GM19455 (cell line): ENCODE measurements around the gene FN1.
"Not testable (repeated sequence)": the region's sequence is repeated elsewhere in the genome, so short reads cannot be mapped to it uniquely, and the experiment has no call there.

Experiments used
- ATAC-seq: cut with Tn5 transposase; IDR thresholded peaks from one replicate; pipeline ENCODE4 v1.9.1; 2021; ENCODE audit not compliant: unreplicated experiment

The FN1 gene

DNA sequence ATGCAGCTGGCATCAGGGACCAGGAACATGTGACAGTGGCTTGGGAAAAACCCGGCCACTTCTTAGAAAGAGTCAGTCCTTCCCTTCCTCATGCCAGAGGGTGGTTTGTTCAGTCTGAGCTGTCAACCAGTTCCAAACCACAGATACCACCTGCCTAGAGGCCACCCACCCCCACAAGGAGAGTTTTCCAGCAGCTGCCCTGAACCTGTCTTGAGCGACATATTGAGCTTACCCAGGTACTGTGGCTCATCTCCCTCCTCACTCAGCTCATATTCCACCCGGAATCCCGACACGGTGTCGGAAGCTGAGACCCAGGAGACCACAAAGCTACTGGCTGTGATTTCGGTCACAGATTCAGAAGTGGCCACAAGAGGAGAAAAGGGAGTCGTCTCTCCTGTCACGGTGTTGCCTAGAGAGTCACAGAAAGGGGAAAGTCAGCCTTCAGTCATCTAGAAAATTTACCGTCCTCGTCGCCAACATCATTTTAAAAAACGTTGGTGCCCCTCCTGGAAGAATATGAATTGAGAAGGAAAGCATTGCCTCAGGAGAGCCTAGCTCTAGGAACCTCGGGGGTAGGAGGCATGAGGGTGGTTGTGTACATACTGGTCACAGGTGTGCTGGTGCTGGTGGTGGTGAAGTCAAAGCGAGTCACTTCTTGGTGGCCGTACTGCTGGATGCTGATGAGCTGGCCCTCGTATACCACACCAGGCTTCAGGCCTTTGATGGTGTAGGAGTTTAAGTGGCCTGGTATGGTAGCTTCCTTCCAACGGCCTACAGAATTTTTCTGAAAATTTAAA, 26.3 kb downstream of the FN1 start:
- no peak for ATAC-seq

DNA sequence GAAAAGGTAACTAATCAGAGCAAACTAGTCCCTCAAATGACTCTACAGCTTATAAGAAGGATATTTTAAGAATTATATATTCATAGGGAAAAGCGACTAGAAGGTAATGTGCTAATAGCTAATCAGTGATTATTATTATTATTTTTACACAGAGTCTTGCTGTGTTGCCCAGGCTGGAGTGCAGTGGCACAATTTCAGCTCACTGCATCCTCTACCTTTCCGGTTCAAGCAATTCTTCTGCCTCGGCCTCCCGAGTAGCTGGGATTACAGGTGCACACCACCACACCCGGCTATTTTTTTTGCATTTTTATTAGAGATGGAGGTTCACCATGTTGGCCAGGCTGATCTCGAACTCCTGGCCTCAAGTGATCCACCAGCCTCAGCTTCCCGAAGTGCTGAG, 27.4 kb downstream of the FN1 start:
- not testable (repeated sequence) for ATAC-seq

DNA sequence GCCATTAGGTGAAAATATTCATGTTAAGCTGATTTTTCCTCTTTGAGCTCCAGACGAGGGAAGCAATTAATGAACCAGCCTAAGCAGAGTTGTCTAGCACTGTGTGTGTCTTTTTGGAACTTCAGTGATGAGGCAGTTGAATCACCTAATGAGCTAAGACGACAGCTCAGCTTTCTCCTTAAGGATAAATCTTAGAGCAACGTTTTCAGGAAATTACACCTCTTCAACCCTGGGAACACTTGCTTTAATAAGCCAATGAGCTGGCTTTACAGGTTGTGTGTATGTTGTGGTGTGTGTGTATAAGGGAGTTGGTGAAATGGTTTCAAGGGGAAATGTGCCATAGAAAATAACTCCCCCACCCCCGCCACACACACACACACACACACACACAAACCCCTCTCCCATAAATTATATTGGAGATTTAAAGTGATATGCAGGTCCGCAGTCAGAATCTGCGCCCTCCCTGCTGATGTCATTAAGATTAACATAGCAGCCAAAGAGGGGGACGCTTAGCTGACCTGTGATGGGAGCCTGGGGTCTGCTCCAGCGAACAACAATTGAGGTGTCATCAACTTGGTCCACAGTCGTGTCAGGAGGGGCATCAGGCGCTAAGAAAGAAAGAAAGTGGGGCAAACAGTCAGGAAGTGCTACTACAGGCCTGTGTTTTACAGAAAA, 28.1 kb downstream of the FN1 start:
- ATAC-seq = no peak

DNA sequence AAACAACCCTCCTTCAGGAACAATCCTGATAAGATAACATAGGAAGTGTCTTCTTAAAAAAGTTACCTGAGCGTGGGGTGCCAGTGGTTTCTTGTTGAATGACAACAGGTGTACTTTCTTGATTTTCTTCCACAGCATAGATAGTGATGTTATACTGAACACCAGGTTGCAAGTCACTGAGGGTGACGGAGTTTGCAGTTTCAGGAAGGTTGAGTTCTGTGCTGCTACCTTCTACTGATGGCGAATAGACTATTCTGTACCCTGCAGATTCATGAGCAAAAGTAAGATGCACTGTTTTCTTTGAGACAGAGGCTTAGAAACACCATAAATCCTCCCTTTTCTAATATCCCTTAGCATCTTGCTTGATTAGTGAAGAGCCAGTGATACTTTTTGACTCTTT, 28.8 kb downstream of the FN1 start:
- no peak for ATAC-seq

DNA sequence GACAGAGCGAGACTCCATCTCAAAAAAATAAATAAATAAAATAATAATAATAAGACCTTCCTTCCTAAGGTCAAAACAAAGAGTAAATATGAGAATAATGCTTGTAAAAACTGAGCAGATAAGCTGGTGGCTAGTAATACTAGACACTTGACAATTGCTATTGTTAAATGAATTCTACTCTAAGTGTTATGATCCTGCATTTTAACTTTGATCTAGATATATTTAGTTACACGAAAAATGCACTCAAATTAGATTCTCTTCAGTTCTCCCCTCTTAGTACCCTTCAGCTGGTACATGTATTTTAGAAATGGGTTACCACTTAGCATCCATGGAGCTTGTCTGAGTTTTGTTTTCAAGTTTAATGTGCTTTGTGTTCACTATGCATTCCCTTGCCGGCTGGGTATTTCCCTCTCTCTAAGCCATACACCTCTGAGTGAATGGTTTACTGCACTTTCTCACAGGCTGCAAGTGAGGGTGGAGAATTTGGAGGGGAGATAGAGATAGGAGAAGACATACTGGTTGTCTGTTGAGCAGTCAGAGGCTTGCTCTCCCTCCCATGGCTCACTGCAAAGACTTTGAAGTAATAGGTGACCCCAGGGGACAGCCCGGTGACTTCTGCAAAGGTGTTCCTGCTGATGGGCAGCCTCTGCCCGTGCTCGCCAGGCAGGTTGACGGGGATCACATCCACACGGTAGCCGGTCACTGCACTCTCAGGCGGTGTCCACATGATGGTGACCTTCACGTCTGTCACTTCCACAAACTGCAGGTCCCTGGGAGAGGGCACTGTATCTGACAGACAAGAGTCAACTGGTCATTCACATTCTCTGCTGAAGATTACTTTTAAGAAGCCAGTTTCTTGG, 29.9 kb downstream of the FN1 start:
- ATAC-seq = no peak

DNA sequence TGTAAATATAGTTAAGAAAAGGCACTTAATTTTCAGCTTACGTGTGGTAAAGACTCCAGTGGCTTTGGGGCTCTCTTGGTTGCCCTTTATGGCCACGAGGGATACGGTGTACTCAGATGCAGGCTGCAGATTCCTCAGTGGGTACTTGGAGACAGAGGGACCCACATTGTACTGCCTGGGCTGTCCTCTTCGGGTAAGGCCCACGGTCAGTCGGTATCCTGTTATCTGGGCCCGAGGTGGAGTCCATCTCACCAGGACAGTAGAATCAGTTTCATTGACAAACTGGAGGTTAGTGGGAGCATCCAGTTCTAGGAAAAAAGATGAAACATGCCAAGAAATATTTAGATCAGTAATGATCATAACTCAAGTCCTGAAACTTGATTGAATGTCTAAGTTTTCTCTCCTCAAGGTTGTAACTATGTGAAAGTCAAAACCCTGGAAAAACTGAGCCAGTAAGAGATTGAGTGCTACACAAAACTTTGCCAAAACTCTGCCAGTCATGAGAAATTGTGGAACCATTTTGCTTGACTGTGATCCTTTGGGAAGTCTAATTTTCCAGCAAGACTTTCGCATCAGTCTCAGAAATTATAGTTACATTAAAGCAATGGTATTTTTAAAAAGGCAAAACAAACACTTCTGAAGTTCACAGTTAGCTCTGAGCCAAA, 31.4 kb downstream of the FN1 start:
- ATAC-seq = no peak

DNA sequence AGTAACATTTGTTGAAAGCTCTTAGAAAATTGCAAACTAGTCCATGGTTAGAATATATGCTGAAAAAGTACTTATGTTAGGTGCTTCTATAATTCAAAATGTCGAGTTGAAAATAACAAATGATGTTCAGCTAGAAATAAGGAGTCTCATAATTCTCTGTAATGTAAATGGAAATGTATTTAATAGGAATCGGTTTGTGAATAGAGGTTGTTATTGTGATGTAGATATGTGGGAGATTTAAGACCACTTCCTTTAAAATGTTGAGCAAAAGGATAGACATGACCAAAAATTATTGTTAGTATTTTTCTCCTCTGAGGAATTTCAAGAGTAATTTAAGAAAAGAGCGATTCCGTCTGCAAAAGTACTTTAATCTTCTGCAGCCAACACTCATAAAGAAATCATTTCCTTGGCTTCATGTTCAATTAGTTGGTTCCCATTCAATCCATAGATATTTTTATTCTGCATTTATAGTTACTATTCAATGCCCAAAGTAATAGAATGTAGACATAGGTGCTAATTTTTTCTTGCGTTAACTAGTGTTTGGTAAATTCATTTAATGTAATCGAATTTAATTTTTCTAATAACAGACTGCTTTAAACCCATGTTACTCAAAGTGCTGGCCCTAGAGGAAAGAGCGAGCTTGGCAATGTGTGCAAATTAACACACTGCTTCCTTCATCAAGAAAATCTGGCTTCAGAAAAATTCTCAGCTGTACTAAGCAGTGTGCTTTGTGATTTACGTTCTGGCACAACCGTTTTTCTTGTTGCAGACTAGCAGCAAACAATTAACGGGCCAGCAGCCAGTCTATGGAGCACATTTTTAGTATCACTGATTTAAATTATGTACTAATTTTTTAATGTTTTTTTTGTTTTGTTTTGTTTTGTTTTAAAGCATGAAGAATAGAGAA, 32.2 kb downstream of the FN1 start:
- ATAC-seq = no peak

DNA sequence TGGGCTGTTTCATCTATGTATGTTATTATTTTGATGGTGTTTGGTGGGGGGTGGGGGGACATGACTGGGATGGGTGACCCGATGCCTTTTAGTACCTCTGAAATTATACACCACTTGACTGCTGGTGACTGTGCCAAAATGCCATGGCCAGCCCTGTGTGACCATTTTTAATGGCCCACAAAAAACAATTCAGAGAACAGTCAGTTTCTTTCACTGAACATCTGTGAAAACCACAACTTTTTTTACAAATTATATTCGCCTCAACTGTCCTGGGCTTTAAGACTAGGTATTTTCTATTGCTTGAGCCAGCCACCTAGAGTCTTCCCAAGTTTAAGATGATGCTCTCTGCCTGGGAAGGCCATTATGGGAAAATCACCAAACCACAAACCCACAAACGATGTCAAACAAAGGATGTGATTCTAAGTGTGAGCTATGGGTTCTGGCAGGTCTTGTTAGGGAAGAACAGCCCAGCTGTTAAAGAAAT, 33.9 kb downstream of the FN1 start:
- ATAC-seq = no peak

DNA sequence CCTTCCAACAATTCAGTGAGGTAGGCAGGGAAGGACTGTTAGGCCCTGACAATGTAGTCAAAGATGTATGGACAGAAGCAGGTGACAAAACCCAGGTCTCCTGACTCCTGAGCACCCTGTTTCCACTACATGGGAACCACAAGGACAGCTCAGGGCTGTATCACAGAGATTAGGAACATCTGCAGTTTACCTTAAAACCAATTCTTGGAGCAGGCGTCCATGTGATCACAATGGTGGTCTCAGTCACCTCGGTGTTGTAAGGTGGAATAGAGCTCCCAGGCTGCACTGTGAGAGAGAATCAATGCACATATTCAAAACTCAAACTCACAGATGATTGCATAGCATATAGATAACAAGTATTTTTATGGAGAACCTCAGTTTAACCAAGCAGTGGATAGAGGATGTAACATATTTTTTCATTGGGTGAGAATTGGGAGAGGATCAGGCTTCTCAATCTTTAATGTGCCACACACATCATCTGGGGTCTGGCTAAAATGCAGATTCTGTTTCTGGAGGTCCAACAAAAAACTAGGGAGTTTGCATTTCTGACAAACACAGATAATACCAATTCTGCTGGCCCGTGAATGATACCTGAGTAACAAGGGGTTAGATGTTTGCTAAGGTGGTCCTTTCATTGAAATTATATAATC, 36.7 kb downstream of the FN1 start:
- ATAC-seq = no peak

DNA sequence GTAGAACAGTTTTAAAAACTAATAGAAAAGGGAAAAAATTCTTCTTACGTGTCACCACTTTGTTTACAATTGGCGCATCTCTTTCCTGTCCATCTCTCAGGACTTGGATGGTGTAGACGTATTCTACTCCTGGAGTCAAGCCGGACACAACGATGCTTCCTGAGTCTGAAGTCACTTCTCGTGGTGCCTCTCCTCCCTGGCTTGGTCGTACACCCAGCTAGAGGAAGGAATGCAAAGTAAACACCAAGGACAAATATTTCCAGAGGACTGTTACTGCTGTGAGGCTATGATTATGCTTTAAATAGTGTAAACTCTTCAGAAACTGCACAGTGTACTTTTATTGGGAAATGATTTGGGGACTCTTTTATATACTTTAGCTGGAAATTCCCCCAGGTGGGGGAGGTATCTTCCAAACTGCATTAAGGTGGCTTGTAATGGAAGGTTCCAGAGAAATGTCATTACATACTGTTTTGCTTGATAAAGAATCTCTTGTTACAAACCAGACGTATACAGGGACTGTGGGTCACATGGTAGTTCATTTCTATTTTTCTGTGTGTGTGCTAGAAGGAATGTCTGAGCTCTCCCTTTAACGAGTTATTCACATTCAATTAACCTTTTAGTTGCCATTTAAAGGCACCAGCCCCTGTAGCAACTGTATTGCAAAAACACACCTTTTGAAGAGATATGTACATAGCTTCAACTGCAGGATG, 38.1 kb downstream of the FN1 start:
- ATAC-seq = no peak

DNA sequence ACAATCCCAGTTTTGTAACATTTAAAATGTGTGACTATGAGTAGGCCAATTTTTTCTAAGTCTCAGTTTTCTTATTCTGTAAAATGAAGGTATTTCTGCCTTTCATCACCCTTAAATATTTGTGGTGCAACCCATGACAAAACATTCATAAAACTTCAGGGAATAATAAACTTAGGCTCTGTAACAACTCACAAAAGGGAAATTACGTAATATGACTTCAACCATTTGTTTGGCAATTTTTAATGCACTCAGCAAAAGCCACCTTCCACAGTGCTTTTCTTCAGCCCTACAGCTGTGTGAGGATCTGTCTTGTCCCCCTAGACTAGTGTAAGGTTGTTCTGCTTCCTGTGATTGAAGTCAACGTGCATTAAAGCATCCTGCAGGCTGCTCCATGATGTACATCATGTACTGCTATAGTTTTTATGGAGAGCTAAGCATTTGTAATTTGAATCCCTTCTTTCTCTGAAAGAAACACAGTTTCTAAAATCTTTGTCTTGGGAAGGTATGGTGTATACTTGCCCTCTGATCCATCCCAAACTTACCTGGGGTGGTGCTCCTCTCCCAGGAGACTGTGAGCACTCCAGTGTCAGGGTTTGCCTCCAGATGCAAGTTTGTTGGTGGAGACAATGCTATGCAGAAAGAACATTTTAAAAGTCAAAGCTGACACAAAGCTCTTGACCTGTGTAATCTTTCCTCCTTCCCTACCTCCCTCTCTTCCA, 39.1 kb downstream of the FN1 start:
- ATAC-seq = no peak

DNA sequence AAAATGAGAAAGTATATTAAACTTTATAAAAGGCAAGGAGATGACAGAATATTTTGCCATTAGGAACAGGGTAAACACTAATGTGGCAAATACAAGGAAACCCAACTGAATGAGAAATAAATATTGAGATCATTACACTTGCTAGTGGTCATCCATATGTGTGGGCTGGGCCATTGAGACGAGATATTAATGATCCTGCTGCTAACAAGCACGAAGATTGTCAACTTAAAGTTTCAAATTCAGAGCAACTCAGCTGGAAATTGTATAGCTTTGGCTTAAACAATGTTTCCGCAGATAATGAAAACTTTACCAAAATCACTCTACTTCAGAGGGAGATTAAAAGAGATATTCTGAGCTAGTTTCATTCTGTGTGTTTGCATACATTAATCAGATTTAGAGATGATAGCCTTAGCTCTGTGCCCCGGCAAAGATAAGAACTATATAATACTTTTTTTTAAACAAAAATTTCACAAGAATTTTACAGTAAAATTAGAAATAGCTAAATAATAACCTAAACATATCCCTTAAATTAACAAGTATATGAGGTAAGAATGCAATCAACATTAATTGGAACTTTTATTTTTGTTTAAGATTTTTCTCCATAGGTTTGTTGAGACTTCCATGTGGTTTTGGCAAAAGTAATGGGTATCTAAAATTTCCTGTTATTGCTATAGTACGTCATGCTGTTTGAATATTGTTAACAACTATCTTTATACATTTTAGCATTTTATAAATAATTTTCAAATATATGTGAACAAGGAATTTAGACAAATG, 40.0 kb downstream of the FN1 start:
- no peak for ATAC-seq

DNA sequence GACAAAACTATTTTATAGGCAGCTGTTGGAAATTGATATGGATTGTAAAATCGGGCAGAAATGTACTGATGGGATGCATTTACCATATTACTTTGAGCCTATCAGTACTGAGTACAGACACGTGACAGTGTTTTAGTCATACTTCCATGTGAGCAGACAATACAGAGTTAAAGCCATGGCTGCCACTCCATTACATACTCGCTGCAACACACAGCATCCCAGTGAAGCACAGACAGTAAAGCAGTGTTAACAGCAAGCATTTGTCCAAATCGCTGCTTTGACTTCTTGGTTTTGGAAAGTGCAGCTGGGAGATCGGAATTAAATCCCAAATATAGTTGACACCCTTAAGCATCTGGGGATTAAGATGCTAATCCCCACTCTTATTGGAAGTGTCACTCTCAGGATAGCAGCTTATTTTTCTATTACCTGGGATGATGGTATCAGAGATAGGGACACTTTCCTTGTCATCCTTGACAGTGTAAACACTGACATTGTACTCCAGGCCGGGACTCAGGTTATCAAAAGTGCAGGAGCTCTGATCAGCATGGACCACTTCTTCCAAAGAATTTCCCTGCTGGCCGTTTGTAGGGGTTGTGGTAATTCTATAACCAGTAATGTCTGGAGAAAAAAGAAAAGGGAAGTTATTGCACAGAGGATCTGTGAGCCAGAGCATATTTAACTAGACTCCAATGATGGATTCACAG, 41.6 kb downstream of the FN1 start:
- ATAC-seq = no peak

DNA sequence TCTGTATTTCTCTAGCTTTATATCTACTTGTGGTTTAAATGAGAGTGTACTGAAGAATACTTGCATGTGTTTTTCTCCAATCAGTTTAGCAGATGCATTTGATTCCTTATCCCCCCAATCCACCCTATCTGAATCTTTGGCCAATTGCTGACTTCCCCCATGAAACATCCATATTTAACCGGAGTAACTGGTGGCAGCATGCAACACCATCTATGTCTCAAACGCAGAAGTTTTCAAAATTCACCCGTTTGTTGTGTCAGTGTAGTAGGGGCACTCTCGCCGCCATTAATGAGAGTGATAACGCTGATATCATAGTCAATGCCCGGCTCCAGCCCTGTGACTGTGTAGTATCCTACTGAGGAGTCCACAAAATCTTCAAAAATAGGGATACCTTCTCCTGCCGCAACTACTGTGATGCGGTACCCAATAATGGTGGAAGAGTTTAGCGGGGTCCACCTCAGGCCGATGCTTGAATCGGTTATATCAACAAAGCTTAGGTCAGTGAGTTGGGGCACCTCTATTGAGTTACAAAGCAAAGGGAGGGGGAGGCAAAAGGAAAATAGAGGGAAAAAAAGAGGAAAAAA, 43.1 kb downstream of the FN1 start:
- ATAC-seq = no peak

DNA sequence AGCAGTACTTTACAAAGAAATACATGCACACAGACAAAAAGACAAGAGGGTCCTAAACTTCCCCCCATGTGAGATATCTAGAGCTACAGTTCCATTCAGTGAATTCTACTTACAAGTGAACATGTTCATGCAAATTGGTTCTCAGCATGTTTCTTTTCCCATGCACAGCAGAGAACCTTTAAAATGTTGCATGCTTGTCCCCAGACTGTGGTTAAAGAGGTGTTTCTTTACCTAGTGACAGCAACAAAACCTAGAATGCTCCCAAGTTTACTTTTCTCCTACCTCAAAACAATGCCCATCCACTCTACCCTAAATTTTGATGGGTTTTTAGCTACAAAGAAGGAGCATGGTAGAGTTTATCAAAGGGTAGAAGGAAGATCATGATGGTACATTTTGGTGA, 43.7 kb downstream of the FN1 start:
- no peak for ATAC-seq

DNA sequence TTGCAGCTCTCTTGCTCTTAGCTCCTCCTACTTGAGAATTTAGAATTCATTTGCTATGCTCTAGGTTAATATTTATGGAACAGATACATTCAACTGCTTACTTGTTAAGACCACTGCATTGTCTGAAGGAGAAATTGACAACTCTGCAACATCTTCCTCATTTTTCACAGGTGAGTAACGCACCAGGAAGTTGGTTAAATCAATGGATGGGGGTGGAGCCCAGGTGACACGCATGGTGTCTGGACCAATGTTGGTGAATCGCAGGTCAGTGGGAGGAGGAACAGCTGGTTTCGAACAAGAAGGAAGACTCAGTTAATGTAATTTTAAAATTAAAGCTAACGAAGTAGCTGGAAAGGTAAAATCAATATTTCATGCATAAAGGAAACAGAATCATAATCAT, 44.3 kb downstream of the FN1 start:
- ATAC-seq = no peak

DNA sequence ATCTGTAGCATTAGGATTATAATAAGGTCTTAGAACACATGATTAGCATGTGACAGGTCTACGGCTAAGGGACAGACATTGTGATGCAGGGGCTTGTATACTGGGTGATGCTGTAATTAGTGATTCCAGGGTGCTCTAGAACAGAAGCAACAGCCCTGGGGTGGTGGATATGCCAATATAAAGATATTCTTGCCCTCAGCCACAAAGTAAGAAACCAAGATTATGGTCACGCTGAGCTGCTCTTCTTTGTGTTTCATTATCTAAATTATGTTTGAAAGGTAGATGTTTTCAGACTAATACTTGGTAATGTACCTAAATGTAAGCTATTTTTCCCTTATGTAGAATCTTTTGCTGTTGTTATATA, 45.3 kb downstream of the FN1 start:
- ATAC-seq = no peak
